ENCODE measurements around the gene ARHGAP23.

DNA sequence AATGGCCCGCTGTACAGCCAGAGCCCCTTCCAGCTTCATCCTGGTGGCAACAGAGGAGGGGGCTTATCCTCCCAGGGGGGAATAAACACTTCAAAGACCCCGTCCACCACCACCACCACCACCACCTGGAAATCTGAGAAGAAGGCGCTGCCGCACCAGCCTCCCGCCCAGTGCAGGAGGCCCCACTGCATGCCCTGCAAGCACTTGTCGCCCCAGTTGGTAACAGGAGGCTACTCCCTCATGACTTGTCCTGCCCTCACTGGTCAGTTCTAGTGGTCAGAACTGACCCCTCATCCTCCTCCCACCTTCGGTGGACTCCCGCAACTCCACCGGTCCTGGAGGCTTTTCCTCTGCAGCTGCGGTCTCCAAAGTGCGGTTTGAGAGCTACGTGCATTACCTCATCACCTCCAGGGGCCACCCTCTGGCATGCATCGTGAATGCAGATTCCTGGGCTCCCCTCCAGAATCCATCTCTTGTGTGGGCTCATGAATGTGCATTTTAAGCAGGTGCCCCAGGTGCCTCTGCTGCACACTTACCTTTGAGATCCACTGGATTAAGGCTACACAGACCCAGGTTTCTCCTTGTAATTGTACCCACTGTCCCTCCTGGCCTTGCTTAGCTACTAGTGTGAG, 105.7 kb downstream of the ARHGAP23 start:
- TF ChIP-seq, protein P1, sequence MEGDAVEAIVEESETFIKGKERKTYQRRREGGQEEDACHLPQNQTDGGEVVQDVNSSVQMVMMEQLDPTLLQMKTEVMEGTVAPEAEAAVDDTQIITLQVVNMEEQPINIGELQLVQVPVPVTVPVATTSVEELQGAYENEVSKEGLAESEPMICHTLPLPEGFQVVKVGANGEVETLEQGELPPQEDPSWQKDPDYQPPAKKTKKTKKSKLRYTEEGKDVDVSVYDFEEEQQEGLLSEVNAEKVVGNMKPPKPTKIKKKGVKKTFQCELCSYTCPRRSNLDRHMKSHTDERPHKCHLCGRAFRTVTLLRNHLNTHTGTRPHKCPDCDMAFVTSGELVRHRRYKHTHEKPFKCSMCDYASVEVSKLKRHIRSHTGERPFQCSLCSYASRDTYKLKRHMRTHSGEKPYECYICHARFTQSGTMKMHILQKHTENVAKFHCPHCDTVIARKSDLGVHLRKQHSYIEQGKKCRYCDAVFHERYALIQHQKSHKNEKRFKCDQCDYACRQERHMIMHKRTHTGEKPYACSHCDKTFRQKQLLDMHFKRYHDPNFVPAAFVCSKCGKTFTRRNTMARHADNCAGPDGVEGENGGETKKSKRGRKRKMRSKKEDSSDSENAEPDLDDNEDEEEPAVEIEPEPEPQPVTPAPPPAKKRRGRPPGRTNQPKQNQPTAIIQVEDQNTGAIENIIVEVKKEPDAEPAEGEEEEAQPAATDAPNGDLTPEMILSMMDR (conservative IDR thresholded peaks at IDR 0.05): no peak
- TF ChIP-seq ZFX (IDR thresholded peaks at IDR 0.05): no peak

Data from C4-2B (cell line).